Right lobe of liver (tissue), 4 donors: ENCODE results near the gene DAPK1.

Experiments used
- POLR2A ChIP-seq: fragments of 450-650 bp; IDR thresholded peaks from one replicate; pipeline ENCODE4 v1.6.1; 2017; ENCODE audit warnings: antibody characterized with exemption, mild to moderate bottlenecking
- TF ChIP-seq, protein P1 (sequence below), 4 donors: fragments of 200-600 bp in 3 of 4; fragments of 450-650 bp in 1 of 4; IDR thresholded peaks; one replicate each; pipeline versions ENCODE4 v1.5.1 to v1.8.0; 2016 to 2022; ENCODE audit warnings: antibody characterized with exemption in 4 of 4, mild to moderate bottlenecking in 2 of 4
- donor health status: DM: no; HTN: no; CAD: no.
- donor health status: DM: no; HTN: no; CAD: no.
- donor health status: DM: no; HTN: yes; CAD: no.

DNA sequence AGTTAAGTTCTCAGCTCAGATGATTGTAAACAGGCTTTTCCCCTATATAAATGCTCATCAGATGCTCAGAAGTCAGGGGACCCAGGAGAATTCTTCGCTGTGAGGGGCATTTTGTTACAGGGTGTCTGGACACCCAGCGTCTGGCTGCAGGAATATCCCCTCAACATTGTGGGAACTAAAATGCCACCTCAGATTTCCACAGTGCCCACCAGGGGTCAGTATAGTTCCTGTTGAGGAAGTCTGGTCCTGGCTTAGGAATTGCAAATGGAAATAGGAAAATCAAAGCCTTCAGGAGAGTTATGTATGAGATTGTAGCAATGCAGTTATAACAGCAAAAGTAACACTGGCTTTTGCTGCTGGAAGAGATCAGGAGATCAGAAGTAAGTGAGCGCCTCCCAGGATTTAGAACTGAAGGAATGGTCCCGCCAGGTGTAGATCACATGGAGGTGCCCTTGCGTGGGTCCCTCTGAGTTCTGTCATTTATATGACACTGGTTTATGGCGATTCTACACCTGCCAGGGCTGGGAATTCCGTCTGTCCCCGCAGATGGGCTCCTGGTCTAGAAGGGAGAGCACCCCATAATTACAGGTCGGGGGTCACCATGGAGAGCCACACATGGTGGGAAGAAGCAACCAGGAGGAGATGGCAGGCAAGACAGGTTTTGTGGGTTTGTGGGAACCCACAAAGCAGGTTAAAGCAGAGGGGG lies 181.1 kb downstream of the DAPK1 start:
- TF ChIP-seq, protein P1, sequence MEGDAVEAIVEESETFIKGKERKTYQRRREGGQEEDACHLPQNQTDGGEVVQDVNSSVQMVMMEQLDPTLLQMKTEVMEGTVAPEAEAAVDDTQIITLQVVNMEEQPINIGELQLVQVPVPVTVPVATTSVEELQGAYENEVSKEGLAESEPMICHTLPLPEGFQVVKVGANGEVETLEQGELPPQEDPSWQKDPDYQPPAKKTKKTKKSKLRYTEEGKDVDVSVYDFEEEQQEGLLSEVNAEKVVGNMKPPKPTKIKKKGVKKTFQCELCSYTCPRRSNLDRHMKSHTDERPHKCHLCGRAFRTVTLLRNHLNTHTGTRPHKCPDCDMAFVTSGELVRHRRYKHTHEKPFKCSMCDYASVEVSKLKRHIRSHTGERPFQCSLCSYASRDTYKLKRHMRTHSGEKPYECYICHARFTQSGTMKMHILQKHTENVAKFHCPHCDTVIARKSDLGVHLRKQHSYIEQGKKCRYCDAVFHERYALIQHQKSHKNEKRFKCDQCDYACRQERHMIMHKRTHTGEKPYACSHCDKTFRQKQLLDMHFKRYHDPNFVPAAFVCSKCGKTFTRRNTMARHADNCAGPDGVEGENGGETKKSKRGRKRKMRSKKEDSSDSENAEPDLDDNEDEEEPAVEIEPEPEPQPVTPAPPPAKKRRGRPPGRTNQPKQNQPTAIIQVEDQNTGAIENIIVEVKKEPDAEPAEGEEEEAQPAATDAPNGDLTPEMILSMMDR (IDR thresholded peaks at IDR 0.05), result peak; percentile 73 to 78 (median 76)
- no peak for TF ChIP-seq POLR2A
